ENCODE measurements around the gene CDY2A.
"Not testable (repeated sequence)": the region's sequence is repeated elsewhere in the genome, so short reads cannot be mapped to it uniquely, and the experiment has no call there.

The CDY2A gene

DNA sequence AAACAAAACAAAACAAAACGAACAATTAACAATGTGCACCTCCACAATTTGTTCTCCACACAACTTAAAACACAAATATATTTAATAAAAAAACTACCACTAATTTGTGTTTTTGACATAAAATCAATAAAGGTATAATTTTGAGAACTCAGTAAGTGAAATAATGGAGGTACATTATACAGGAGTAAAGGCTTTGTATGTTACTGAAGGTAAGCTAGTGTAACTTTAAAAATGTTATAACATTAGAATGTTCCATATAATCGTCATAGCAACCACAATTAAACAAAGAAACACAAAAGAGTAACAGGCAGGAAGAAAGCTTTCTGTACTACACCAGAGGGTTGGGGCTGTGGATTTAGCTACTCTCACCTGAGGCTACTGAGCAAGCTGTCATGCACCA lies at the start of gene CDY2A:
TSS of gene CDY2A (plus strand) at position 301 of the 400 bp plus-strand sequence. CDS start 328 bp downstream, outside the sequence.
- DNase-seq (ENCODE audit: low spot score), result not testable (repeated sequence)

DNA sequence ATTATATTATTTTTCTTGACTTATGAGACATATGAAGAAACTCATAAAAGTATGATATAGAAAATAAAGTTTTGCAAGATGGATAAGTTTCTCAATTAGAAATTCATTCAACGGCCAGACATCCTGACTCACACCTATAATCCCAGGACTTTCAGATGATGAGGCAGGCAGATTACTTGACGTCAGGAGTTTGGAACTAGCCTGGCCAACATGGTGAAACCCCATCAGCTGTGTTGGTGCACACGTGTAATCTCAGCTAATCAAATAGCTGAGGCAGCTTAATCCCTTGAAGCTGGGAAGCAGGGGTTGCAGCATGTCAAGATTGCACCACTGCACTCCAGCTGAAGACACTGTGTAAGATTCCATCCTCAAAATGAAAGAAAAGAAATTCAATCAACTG lies 28.0 kb upstream of the CDY2A start:
- not testable (repeated sequence) for DNase-seq (ENCODE audit: low spot score)

- DNase-seq (ENCODE audit: low spot score), result not testable (repeated sequence)
These were observed 27.3 kb upstream of the CDY2A start for GRCh38 chrY:17998266-17998665.

- not testable (repeated sequence) for DNase-seq (ENCODE audit: low spot score)
These were observed 1.7 kb upstream of the CDY2A start for GRCh38 chrY:18023897-18024296.

DNA sequence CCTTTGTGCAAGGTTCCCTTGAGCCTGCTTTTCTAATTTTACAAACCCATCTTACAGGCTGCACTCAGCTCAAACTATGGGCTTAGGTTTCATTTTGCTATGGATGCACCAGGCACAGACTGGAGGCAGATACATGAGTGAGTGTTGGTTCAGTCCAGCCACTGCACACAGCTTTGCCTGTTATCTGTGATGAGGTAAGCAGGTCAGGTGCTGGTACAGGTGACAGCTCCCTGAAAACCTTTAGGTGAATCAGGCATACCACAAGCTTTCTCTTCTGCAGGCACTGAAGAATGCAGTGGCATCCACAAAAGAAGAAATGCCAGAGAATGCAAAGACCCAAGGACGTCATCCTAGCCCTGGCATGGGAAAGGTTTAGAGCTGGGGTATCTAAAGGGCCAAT lies 3.3 kb downstream of the CDY2A start:
- DNase-seq (ENCODE audit: low spot score), result not testable (repeated sequence)

DNA sequence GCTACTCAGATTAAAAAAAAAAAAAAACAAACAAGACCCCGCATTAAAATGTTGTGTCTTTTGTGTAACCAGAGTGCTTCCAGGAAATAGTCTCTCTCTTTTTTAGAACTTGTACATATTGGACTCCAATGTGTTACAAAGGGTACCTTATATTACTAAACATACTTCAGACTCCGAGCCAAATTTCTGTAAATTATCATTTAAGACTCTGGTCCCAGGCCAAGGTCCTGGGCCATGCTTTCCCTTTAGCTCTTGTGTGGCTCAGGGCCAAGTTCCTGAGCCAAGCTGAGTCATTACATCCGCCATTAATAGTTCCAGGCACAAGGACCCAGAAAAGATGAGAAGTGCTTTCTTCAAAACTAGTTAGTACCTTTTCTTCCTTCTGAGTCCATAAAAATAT lies 4.6 kb downstream of the CDY2A start:
- DNase-seq (ENCODE audit: low spot score), result not testable (repeated sequence)

DNA sequence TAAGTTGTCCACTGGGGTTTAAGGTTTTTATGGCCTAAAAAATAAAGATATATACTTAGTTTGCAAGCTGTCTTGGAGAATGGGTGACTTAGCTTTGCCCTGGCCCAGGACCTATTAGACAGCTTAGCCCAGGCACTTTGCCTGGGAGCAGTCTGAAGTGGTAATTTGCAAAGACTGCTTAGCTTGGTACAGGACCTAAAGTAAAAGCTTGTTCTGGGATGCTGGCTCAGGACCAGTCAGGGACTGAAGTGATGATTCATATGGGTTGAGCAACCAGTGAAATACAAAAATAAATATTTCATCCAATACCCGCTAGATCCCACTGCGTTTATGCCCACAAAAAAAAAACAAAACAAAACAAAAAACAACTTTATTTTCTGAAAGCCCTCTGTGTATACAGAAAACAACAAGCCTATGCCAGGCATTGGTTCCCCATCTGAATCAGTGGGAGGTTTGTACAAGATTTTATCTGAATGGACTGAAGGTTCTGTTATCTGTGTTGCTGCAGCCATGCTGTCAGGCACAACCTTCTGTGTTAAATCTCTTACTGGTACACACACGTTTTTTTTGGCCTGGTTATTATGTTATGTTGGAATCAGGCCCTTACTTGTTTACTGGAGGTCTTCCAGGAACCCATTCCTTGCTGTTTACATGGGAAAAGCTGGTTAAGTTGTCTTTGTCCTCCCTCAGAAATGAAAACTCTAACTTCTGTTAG lies 8.7 kb downstream of the CDY2A start:
- not testable (repeated sequence) for DNase-seq (ENCODE audit: low spot score)

DNA sequence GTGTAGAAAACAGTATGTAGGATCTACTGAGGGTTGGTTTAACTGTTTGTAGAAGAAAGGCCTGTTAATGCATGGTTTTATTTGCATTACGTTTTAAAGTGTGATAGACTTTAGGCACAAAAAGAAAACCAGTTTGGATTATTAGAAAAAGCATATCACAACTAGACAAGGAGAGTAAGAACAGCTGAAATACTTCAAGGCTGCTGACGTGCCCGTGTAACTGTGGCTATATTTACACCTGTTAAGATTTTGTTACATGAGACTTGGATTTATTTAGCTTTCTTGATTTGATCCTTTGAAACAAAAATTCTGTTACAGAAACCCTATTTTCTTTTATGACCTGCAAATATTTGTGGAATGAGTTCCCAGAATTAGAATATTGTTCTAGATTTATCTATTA lies 9.3 kb downstream of the CDY2A start:
- DNase-seq (ENCODE audit: low spot score), result not testable (repeated sequence)

GRCh38 chrY:18044990-18045389 lies 19.4 kb downstream of the CDY2A start:
- not testable (repeated sequence) for DNase-seq (ENCODE audit: low spot score)

DNA sequence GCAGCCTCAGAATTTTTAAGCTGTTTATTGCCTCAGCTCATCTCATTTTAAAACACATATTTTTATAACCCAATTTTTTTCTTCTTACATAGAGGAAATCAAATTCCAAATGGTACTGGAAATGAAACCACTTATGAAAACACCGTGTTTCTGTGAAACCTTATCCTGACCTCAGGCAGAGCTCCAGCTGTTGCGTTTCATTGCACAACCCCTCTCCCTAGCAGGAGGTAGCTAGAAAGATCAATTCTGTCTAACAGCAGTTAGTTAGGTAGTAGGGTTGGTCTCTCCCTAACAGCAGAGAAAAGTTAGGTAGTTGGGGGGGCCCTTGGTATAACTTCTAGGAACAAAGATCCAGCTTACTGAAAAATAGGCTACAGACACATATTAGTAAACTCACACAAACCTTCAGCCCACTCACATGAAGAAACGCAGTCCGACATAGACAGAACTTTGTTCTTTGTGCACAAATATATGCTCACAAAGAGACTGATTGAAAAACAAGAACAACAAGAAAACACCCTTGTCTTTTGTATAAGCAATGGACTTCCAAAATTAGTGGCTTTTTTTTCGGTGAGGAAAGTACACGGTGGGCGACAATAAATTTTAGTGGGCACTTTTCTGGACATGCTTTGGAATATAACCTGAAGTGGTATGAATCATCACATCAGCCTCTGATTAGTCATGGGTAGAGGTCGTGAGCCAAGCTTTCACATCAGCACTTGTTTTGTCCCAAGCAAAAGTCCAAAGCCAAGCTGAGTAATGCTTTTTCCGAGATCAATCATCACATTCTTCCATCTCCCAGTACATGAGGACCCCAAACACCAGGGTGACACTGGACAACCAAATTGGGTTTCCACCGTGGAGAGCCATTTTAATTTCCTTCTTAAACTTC lies 22.8 kb downstream of the CDY2A start:
- DNase-seq (ENCODE audit: low spot score), result not testable (repeated sequence)

GRCh38 chrY:18049061-18049460 lies 23.5 kb downstream of the CDY2A start:
- not testable (repeated sequence) for DNase-seq (ENCODE audit: low spot score)

GRCh38 chrY:18056473-18056872 lies 30.9 kb downstream of the CDY2A start:
- DNase-seq (ENCODE audit: low spot score), result not testable (repeated sequence)

- DNase-seq (ENCODE audit: low spot score), result not testable (repeated sequence)
These were observed 47.9 kb downstream of the CDY2A start for GRCh38 chrY:18073464-18073863.

Measured in AG08395 (cell line).